Muscle layer of duodenum (tissue), 2 donors: Measurements from ENCODE around the gene DDX41.
"Not testable (repeated sequence)": the region's sequence is repeated elsewhere in the genome, so short reads cannot be mapped to it uniquely, and the experiment has no call there.

Experiments used
- H3K27ac ChIP-seq: one replicate; pipeline ENCODE4 v1.7.0; 2013; ENCODE audit warnings: mild to moderate bottlenecking, low read length
- H3K27me3 ChIP-seq: one replicate; pipeline ENCODE4 v1.7.0; 2013; ENCODE audit warnings: low read depth, mild to moderate bottlenecking, control low read depth, low read length
- H3K36me3 ChIP-seq, 2 donors: one replicate each; pipeline ENCODE4 v1.7.0; 2013; ENCODE audit warnings: low read length in 2 of 2, control low read depth in 1 of 2, mild to moderate bottlenecking in 1 of 2; ENCODE audit not compliant: insufficient read depth in 2 of 2, control insufficient read depth in 1 of 2
- H3K4me1 ChIP-seq, 2 donors: one replicate each; pipeline ENCODE4 v1.7.0; 2013; ENCODE audit warnings: low read length in 2 of 2, mild to moderate bottlenecking in 2 of 2, control low read depth in 1 of 2, moderate library complexity in 1 of 2; ENCODE audit not compliant: insufficient read depth in 2 of 2, control insufficient read depth in 1 of 2
- H3K4me3 ChIP-seq, 2 donors: one replicate each; pipeline ENCODE4 v1.7.0; 2013; ENCODE audit warnings: low read length in 2 of 2, low read depth in 1 of 2, mild to moderate bottlenecking in 1 of 2
- H3K9me3 ChIP-seq, 2 donors: one replicate each; pipeline ENCODE4 v1.7.0; 2013; ENCODE audit warnings: low read length in 2 of 2, control low read depth in 1 of 2, mild to moderate bottlenecking in 1 of 2; ENCODE audit not compliant: control insufficient read depth in 1 of 2
- donor health status: healthy.

The DDX41 gene

DNA sequence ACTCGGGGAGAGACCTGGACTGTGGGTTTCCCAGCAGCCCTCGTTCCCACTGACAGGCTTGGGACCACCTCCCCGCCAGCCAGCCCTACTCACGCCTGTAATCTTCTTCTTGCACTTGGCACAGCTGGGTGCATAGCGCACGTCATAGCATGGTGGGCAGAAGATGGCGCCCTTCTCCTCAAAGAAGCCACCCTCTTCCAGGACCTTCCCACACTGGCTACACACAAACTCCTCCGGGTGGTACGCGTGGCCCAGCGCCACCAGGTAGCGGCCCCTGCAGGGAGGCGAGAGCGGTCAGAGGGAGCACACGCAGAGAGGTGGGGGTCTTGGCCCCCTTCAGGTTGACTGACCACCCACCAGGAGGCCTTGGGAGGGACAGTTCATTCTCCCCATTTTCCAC lies 28.8 kb downstream of the DDX41 start:
- no peaks in the 10 kb centered on the region for H3K9me3 ChIP-seq
- no peak overlapping the region for H3K27ac ChIP-seq
- no peak overlapping the region for H3K4me3 ChIP-seq
- H3K36me3 ChIP-seq: peaks cover 29 to 78% of the 10 kb centered on the region in 2 donors
- no peaks in the 10 kb centered on the region for H3K27me3 ChIP-seq
- peaks cover 11 to 81% of the 10 kb centered on the region in 2 donors for H3K4me1 ChIP-seq

DNA sequence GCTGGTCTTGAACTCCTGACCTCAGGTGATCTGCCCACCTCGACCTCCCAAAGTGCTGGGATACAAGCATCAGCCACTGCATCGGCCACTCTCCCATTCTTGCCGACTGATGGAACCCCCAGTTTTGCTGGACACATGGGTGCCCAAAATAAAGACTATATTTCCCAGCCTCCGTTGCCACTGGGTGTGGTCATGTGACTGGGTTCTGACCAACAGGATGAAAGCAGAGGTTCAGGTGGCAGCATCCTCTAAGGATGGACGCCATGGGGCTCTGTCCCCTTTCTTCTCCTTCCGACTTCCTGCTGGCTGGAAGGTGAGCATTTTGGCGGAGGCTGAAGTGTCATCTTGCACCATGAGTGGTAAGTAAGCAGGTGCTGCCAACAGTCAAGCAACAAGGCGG lies 29.6 kb downstream of the DDX41 start:
- H3K9me3 ChIP-seq: no peaks in the 10 kb centered on the region
- H3K27me3 ChIP-seq: no peaks in the 10 kb centered on the region
- H3K36me3 ChIP-seq: peaks cover 29 to 74% of the 10 kb centered on the region in 2 donors
- no peak overlapping the region for H3K27ac ChIP-seq
- peaks cover 5 to 81% of the 10 kb centered on the region in 2 donors for H3K4me1 ChIP-seq
- no peak overlapping the region for H3K4me3 ChIP-seq

DNA sequence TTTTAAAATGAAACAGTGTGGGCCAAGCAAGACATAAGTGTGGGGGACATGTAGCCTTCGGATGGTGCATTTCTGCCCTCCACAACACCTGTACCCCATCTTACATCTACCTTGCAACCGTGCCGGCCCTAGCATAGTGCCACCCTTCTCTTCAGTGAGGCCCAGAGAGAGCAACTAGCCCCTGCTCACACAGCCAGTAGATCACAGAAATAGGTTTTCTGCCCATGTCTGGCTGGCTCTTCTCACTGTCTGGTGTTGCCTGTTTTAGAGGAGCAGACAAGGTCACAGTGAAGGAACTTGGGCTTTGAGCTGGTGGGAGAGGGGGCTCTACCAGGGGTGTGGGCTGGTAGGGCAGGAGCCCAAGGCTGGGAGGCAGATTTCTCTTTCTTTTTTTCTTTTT lies 30.5 kb downstream of the DDX41 start:
- no peaks in the 10 kb centered on the region for H3K9me3 ChIP-seq
- peaks cover 5 to 81% of the 10 kb centered on the region in 2 donors for H3K4me1 ChIP-seq
- peaks cover 29 to 73% of the 10 kb centered on the region in 2 donors for H3K36me3 ChIP-seq
- H3K4me3 ChIP-seq: no peak overlapping the region
- H3K27ac ChIP-seq: no peak overlapping the region
- H3K27me3 ChIP-seq: no peaks in the 10 kb centered on the region

DNA sequence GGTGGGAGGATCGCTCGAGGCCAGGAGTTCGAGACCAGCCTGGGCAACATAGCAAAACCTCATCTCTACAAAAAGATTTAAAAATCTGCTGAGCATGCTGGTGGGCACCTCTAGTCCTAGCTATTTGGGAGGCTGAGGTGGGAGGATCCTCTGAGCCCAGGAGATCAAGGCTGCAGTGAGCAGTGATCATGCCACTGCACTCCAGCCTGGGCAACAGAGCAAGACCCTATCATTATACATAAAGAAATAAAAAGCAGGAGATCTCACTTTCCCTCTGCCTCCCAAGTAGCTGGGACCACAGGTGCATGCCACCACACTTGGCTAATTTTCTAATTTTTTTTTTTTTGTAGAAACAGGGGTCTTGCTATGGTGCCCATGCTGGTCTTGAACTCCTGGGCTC lies 31.0 kb downstream of the DDX41 start:
- Histone ChIP-seq H3K4me1 (peaks cover 5 to 76% of the 10 kb centered on the region in 2 donors), H3K36me3 (peaks cover 29 to 68% of the 10 kb centered on the region in 2 donors)
- H3K27me3 ChIP-seq, H3K27ac ChIP-seq, H3K9me3 ChIP-seq, H3K4me3 ChIP-seq: not testable (repeated sequence)

DNA sequence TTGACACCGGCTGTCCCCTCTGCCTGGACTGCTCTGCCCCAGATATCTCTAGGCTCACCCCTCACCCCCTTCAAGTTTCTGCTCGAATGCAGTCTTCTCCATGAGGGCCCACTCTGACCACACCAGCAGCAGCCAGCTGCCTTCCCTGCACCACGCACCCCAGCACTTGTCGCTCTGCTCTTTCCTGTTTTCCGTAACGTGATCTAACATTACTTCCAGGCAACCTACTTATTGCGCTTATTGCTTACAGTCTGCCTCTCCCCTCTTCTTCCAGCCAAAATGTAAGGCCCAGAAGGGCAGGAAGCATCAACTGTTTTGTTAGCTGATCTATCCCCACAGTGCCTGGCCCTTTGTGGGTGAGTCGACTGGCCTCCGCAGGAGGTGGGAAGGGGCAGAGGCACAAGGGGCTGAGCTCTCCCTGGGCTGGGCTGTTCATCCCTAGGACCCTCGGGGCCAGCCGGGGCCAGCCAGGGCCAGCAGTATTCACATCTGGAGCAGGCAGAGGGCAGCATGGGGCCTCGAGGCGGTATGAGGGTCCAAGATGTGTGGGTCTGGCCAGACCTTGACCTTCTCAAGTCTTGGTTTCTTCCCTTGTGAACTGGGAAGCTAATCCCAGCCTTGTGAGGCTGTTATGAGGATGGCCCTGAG lies 31.7 kb downstream of the DDX41 start:
- Histone ChIP-seq H3K4me3 (no peak overlapping the region), H3K9me3 (no peaks in the 10 kb centered on the region), H3K27me3 (no peaks in the 10 kb centered on the region), H3K4me1 (peaks cover 5 to 73% of the 10 kb centered on the region in 2 donors), H3K36me3 (peaks cover 26 to 60% of the 10 kb centered on the region in 2 donors), H3K27ac (no peak overlapping the region)

DNA sequence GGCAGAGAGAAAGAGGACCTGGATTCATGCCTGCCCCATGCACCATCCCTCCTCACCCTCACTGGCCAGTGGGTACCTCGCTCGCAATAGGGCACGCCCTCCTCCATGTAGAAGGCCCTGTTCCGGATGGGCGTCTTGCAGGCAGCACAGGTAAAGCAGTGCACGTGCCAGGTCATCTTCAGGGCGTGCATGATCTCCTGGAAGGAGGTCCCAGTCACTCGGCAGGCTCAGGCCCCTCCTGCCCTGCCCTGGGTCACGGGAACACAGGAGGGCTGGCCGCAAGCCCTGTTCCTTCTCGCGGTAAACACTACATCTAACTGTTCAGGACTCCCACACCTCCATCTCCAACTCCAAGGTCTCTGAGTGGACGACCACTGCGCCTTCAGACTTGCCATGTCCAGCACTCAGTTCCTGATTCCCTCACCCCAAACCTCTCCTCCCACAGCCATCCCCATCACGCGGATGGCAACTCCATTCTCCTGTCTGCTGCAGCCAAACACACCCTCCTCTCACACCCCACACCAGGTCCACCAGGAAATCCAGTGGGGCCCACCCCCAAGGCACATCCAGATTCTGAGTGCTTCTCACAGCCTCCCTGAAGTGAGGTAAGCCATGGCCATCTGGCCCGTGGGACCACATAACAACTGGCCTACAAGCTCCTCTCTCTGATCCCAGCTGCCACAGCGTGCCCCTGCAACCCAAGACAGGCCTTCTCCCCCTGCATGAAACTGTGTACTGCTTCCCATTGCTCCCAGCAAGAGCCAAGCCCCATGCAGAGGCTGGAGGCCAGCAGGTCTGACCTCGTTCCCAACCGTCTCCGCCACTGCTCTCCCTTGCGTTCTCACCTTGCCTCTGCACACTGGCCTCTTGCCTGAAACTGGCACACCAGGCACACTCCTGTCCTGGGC lies 32.5 kb downstream of the DDX41 start:
- no peak overlapping the region for H3K4me3 ChIP-seq
- peaks cover 10 to 73% of the 10 kb centered on the region in 2 donors for H3K4me1 ChIP-seq
- no peaks in the 10 kb centered on the region for H3K9me3 ChIP-seq
- H3K36me3 ChIP-seq: peaks cover 25 to 53% of the 10 kb centered on the region in 2 donors
- no peak overlapping the region for H3K27ac ChIP-seq
- no peaks in the 10 kb centered on the region for H3K27me3 ChIP-seq

DNA sequence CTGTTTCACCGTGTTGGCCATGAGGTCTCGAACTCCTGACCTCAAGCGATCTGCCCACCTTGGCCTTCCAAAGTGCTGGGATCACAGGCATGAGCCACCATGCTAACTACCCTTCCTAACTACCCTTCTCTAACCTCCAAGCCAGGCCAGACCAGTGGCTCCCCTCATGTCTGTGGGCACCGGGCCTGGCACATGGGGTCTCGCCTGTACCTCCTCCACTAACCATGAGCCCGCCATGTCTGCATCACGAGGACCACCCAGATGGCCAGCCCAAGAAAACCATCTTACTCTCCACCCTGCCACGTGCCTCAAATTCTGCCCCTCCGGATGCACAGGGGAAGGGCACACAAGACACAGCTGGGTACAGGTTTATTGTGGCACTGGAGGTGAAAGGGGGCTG lies 33.7 kb downstream of the DDX41 start:
- Histone ChIP-seq H3K4me3 (no peak overlapping the region), H3K27ac (no peak overlapping the region), H3K4me1 (peaks cover 10 to 73% of the 10 kb centered on the region in 2 donors), H3K36me3 (peaks cover 21 to 42% of the 10 kb centered on the region in 2 donors), H3K27me3 (no peaks in the 10 kb centered on the region), H3K9me3 (no peaks in the 10 kb centered on the region)

DNA sequence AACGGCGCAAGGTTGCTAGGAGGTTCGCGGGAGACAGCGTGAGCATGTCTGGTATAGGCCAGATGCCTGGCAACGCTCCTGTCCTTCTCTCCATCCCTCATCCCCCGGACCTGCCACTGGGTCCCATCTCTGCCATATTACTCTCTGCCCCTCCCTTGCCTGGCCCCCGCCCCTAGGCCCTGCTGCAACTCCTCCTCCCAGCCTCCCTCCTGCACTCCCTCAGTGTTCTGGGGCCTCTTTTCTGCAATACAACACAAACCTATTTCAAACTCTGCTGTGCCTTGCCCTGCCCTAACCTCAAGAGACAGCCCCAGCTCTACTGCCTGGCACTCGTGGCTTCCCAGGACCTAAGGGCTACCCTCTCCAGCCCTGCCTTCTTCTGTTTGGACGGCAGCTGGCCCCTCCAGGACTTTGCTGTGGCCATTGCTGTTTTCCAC lies 34.4 kb downstream of the DDX41 start:
- Histone ChIP-seq H3K27me3 (no peaks in the 10 kb centered on the region), H3K9me3 (no peaks in the 10 kb centered on the region), H3K36me3 (peaks cover 19 to 35% of the 10 kb centered on the region in 2 donors), H3K27ac (no peak overlapping the region), H3K4me1 (peaks cover 10 to 73% of the 10 kb centered on the region in 2 donors), H3K4me3 (no peak overlapping the region)

DNA sequence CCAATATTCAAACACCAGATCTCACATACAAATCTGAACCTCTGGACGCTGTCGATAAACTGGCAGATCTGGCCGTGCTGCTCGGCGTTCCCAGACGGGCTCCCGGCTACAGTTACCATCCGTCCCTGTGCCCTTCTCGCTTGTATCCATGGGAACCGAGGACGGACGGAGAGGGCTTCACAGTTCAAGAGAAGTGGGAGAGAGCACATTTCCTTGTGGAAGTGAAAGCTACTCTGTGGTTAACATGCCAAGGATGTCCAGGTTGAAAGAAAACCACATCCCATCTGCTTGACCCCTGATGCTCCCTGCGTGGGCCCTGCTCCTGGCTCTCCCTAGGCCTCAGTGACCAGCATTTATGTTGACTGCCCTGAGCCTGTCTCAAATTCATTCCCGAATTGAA lies 37.0 kb downstream of the DDX41 start:
- Histone ChIP-seq H3K27me3 (no peaks in the 10 kb centered on the region), H3K4me1 (peaks cover 10 to 76% of the 10 kb centered on the region in 2 donors), H3K36me3 (peaks cover 10 to 16% of the 10 kb centered on the region in 2 donors), H3K9me3 (no peaks in the 10 kb centered on the region), H3K4me3 (no peak overlapping the region), H3K27ac (peak overlapping the region; percentile 79)

DNA sequence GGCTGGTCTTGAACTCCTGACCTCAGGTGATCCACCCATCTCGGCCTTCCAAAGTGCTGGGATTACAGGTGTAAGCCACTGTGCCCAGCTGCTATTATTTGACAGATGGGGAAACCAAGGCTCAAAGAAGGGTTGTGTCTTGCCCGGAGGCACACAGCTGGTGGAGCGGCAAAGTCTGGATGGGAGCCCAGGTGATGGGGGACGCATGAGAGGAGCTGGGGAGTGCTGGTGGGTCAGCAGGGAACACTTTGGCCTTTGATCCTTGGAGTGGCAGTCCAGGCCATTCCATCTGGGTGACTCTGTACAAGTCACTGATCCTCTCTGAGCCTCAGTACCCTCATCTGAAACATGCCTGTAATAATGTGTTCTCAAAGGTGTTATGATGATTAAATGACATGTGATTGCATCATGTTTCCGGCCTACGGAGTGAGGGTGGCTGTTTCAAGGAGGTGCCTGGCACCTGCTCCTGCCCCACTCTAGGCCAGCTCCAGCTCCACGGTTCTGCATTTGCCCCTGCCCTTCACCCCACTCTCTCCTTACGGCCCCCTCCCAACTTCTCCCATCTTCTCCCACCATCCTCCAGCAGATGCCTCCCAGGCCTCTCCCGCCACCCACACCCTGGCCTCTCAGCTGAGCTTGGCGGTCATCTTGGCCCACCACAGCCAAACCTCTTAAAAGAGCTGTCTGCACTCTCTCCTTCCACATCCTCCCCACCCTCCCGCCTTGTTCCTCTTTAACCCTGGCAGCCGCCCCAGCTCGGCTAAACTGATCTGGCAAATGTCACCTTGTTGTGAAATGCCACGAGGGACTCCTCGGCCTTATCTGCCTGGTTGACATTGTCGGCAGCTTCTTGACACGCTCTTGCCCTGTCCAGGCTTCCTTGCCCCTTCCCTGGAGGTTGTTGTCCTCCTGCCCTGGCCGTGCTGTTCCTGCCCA lies 37.8 kb downstream of the DDX41 start:
- H3K4me3 ChIP-seq: peak overlapping the region in 1 of 2 donors; percentile 1
- peak overlapping the region; percentile 79 for H3K27ac ChIP-seq
- no peaks in the 10 kb centered on the region for H3K9me3 ChIP-seq
- H3K36me3 ChIP-seq: peaks cover 5 to 15% of the 10 kb centered on the region in 2 donors
- peaks cover 5 to 75% of the 10 kb centered on the region in 2 donors for H3K4me1 ChIP-seq
- H3K27me3 ChIP-seq: no peaks in the 10 kb centered on the region
